HG03025 (cell line): ENCODE measurements around the gene FRYL.
"Not testable (repeated sequence)": the region's sequence is repeated elsewhere in the genome, so short reads cannot be mapped to it uniquely, and the experiment has no call there.

Experiments
- ATAC-seq: cut with Tn5 transposase; IDR thresholded peaks from one replicate; pipeline ENCODE4 v1.9.1; 2021; ENCODE audit warnings: mild to moderate bottlenecking, moderate library complexity; ENCODE audit not compliant: unreplicated experiment, low FRiP score

The FRYL gene

GRCh38 chr4:48779998-48780864 lies at the start of gene FRYL:
TSS of gene FRYL (minus strand) at chr4:48780279. CDS start at chr4:48634410, 145,869 bp downstream.
- ATAC-seq: peak; percentile 90

- ATAC-seq: no peak
Observed at GRCh38 chr4:48827622-48828021, 47.5 kb upstream of the FRYL start.

GRCh38 chr4:48821431-48821830 lies 41.4 kb upstream of the FRYL start:
- ATAC-seq: not testable (repeated sequence)

- no peak for ATAC-seq
Observed at GRCh38 chr4:48816971-48817370, 36.9 kb upstream of the FRYL start.

- not testable (repeated sequence) for ATAC-seq
Observed at GRCh38 chr4:48816297-48816696, 36.2 kb upstream of the FRYL start.

GRCh38 chr4:48815483-48815882 lies 35.4 kb upstream of the FRYL start:
- ATAC-seq: no peak

- peak; percentile 81 for ATAC-seq
Observed at GRCh38 chr4:48813964-48814363, 33.9 kb upstream of the FRYL start.

GRCh38 chr4:48812866-48813265 lies 32.8 kb upstream of the FRYL start:
- ATAC-seq: no peak

GRCh38 chr4:48804584-48805301 lies 24.7 kb upstream of the FRYL start:
- no peak for ATAC-seq

- ATAC-seq: no peak
Observed at GRCh38 chr4:48801016-48801715, 21.1 kb upstream of the FRYL start.

- ATAC-seq: not testable (repeated sequence)
Observed at GRCh38 chr4:48800155-48800554, 20.1 kb upstream of the FRYL start.

- ATAC-seq: no peak
Observed at GRCh38 chr4:48799157-48799556, 19.1 kb upstream of the FRYL start.

- no peak for ATAC-seq
Observed at GRCh38 chr4:48798117-48798516, 18.0 kb upstream of the FRYL start.

- no peak for ATAC-seq
Observed at GRCh38 chr4:48796927-48797679, 17.0 kb upstream of the FRYL start.

GRCh38 chr4:48796191-48796926 lies 16.3 kb upstream of the FRYL start:
- no peak for ATAC-seq

- no peak for ATAC-seq
Observed at GRCh38 chr4:48795108-48795507, 15.0 kb upstream of the FRYL start.

GRCh38 chr4:48792348-48793006 lies 12.4 kb upstream of the FRYL start:
- ATAC-seq: no peak

- ATAC-seq: no peak
Observed at GRCh38 chr4:48791313-48791712, 11.2 kb upstream of the FRYL start.

- ATAC-seq: no peak
Observed at GRCh38 chr4:48790561-48790960, 10.5 kb upstream of the FRYL start.
